CD14-positive monocyte (primary cell): ENCODE measurements around the gene CCR6. TPM values are rescaled to one million over a fixed set of nuclear protein-coding genes. Genes with fewer than 3 reads are reported as not detected.

Experiments used
- DNase-seq, 3 donors: peaks; one replicate each; pipeline ENCODE4 v3.0.0-alpha.2; 2011 to 2022
- H2AFZ ChIP-seq: 2 replicates; pipeline ENCODE4 v1.6.0; 2012; ENCODE audit warnings: mild to moderate bottlenecking, low read depth, low read length, inconsistent platforms; ENCODE audit not compliant: insufficient read depth, poor library complexity, severe bottlenecking
- H3K27ac ChIP-seq, 2 donors: 1 replicate in 1 of 2; 2 replicates in 1 of 2; pipeline ENCODE4 v1.5.1; 2012 to 2013; ENCODE audit warnings: low read length in 2 of 2, control low read depth in 1 of 2, inconsistent platforms in 1 of 2, low read depth in 1 of 2, mild to moderate bottlenecking in 1 of 2
- H3K27me3 ChIP-seq, 2 donors: one replicate each; pipeline versions ENCODE4 v1.6.0 to v1.6.1; 2011 to 2013; ENCODE audit warnings: low read length in 2 of 2; ENCODE audit not compliant: control insufficient read depth in 2 of 2, insufficient read depth in 2 of 2
- H3K36me3 ChIP-seq, 2 donors: replicated peaks in 1 of 2; 1 replicate in 1 of 2; 2 replicates in 1 of 2; pipeline versions ENCODE4 v1.5.1 to v1.6.1; 2012 to 2013; ENCODE audit warnings: low read length in 2 of 2, control low read depth in 1 of 2, inconsistent platforms in 1 of 2, mild to moderate bottlenecking in 1 of 2; ENCODE audit not compliant: insufficient read depth in 2 of 2, control insufficient read depth in 1 of 2
- H3K4me1 ChIP-seq, 2 donors: 1 replicate in 1 of 2; 2 replicates in 1 of 2; pipeline versions ENCODE4 v1.5.1 to v1.6.1; 2012 to 2013; ENCODE audit warnings: low read length in 2 of 2, control low read depth in 1 of 2, inconsistent platforms in 1 of 2, mild to moderate bottlenecking in 1 of 2, moderate library complexity in 1 of 2; ENCODE audit not compliant: insufficient read depth in 2 of 2, control insufficient read depth in 1 of 2
- H3K4me2 ChIP-seq: replicated peaks from 2 replicates; pipeline ENCODE3; 2012; ENCODE audit warnings: low read length, moderate library complexity, mild to moderate bottlenecking; ENCODE audit not compliant: poor library complexity, severe bottlenecking; ENCODE audit errors: extremely low read depth
- H3K4me3 ChIP-seq, 3 experiments: fragments of 200-600 bp in 1 of 3; sonication (generic) in 1 of 3; replicated peaks in 1 of 3; 1 replicate in 2 of 3; 2 replicates in 1 of 3; pipeline ENCODE4 v1.5.1; 2011 to 2013; ENCODE audit warnings: low read length in 3 of 3, mild to moderate bottlenecking in 3 of 3, control low read depth in 2 of 3, low read depth in 2 of 3, inconsistent platforms in 1 of 3, moderate library complexity in 1 of 3
- H3K79me2 ChIP-seq: 2 replicates; pipeline ENCODE4 v1.6.0; 2012; ENCODE audit warnings: mild to moderate bottlenecking, control low read depth, inconsistent platforms, low read length, moderate library complexity; ENCODE audit not compliant: insufficient read depth
- H3K9ac ChIP-seq: 2 replicates; pipeline ENCODE4 v1.6.0; 2017; ENCODE audit warnings: low read length, mild to moderate bottlenecking; ENCODE audit not compliant: insufficient read depth, poor library complexity, severe bottlenecking
- H3K9me3 ChIP-seq, 2 donors: replicated peaks in 1 of 2; 1 replicate in 1 of 2; 2 replicates in 1 of 2; pipeline versions ENCODE4 v1.5.1 to v1.6.1; 2012 to 2013; ENCODE audit warnings: low read length in 2 of 2, control low read depth in 1 of 2; ENCODE audit not compliant: control insufficient read depth in 1 of 2, insufficient read depth in 1 of 2
- H4K20me1 ChIP-seq: 2 replicates; pipeline ENCODE4 v1.6.0; 2012; ENCODE audit warnings: mild to moderate bottlenecking, low read length, control low read depth, moderate library complexity; ENCODE audit not compliant: insufficient read depth
- H3K27ac Mint-ChIP-seq, 7 donors: one replicate each; pipeline ENCODE4 v1.8.0; 2020; ENCODE audit warnings: mild to moderate bottlenecking in 7 of 7, mixed read lengths in 7 of 7, moderate library complexity in 6 of 7, inconsistent platforms in 2 of 7
- H3K27me3 Mint-ChIP-seq, 3 donors: one replicate each; pipeline ENCODE4 v1.8.0; 2021 to 2022; ENCODE audit warnings: low read depth in 3 of 3, mild to moderate bottlenecking in 3 of 3, mixed read lengths in 3 of 3, moderate library complexity in 3 of 3, inconsistent platforms in 1 of 3
- H3K36me3 Mint-ChIP-seq, 2 donors: one replicate each; pipeline ENCODE4 v1.8.0; 2020; ENCODE audit warnings: mixed read lengths in 2 of 2, inconsistent platforms in 1 of 2, mild to moderate bottlenecking in 1 of 2
- H3K4me1 Mint-ChIP-seq: one replicate; pipeline ENCODE4 v1.8.0; 2020; ENCODE audit warnings: mild to moderate bottlenecking, mixed read lengths
- H3K4me3 Mint-ChIP-seq, 2 donors: one replicate each; pipeline ENCODE4 v1.8.0; 2020; ENCODE audit warnings: mild to moderate bottlenecking in 2 of 2, mixed read lengths in 2 of 2, moderate library complexity in 1 of 2
- H3K9me3 Mint-ChIP-seq, 7 donors: one replicate each; pipeline ENCODE4 v1.8.0; 2020 to 2022; ENCODE audit warnings: mixed read lengths in 7 of 7, mild to moderate bottlenecking in 6 of 7, moderate library complexity in 6 of 7, inconsistent platforms in 2 of 7
- CTCF ChIP-seq: fragments of 200-600 bp; IDR thresholded peaks from one replicate; pipeline ENCODE4 v1.8.0; 2022; ENCODE audit warnings: antibody characterized with exemption, mild to moderate bottlenecking
- WGBS: methylation state at CpG from one replicate; pipeline ENCODE4 v1.1.5; 2013; ENCODE audit warnings: missing lambda C conversion rate; ENCODE audit not compliant: insufficient coverage; 5-methylcytosine and 5-hydroxymethylcytosine counted together
- intact Hi-C, 2 donors: fragments of 100-400 bp; cut with micrococcal nuclease; formaldehyde crosslinking; loops; one replicate each; pipeline versions ENCODE4 v1.15.0 to v1.15.1; 2023
- polyA plus RNA-seq, 3 donors: library from polyadenylated mRNA; depleted of rRNA in 1 of 3; unstranded in 2 of 3; stranded (reverse) in 1 of 3; fragments of 300-500 nt in 2 of 3; fragments of >200 nt in 1 of 3; fragmentation: Illumina TruSeq in 2 of 3; gene quantifications; 1 replicate in 2 of 3; 2 replicates in 1 of 3; pipeline ENCODE4 v1.2.3, GENCODE V29; 2012 to 2021

Gene CCR6
- polyA plus RNA-seq, 3 donors = 0.07 to 0.43 TPM; not detected in 1

DNA sequence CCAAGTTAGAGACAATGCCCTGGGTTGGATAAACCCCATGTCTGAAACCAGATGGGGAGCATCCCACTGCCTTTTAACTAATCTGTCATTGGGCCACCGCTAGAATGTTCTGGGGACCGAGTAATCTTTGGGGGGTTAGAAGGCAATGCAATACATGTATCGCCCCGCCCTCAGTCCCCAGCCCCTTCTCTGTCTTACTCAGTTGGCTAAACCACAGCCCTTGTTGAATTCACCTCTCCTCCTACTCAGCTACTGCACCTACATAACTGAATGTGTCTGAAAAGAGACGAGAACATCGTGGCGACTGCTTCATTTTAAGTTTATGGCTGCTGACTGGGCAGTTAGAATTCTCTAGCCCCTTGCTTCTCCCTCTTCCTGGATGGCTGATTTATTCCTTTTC is 15.1 kb upstream of the CCR6 start:
- Histone ChIP-seq H4K20me1 (no peaks in the 10 kb centered on the region), H3K27me3 (no peaks in the 10 kb centered on the region), H3K27ac (no peak overlapping the region), H3K9ac (no peak overlapping the region), H3K4me2 (no peak overlapping the region), H2AFZ (no peak overlapping the region), H3K4me3 (no peak overlapping the region), H3K4me1 (peaks cover 7 to 9% of the 10 kb centered on the region in 2 donors), H3K79me2 (no peaks in the 10 kb centered on the region), H3K36me3 (no peaks in the 10 kb centered on the region), H3K9me3 (no peaks in the 10 kb centered on the region)
- Mint-ChIP-seq H3K4me3 (no peak overlapping the region), H3K36me3 (no peaks in the 10 kb centered on the region), H3K27ac (peak overlapping the region in 1 of 7 donors; percentile 46), H3K27me3 (peaks cover 0 to 4% (median 3%) of the 10 kb centered on the region in 3 donors), H3K9me3 (peaks cover 0 to 3% (median 0%) of the 10 kb centered on the region in 7 donors), H3K4me1 (peaks cover 7% of the 10 kb centered on the region)
- no peak for TF ChIP-seq CTCF
- intact Hi-C loops = no loop called here
- WGBS = 74% methylated on average over 3 of the region's 7 CpGs
- DNase-seq = no peak

- H3K4me1 Mint-ChIP-seq = peaks cover 3% of the 10 kb centered on the region
These were observed 14.6 kb upstream of the CCR6 start for GRCh38 chr6:167108278-167108677.

More at GRCh38 chr6:167108278-167108677, 14.6 kb upstream of the CCR6 start:
- H3K4me3 Mint-ChIP-seq = no peak overlapping the region
- H3K9me3 Mint-ChIP-seq = peaks cover 0 to 3% (median 0%) of the 10 kb centered on the region in 7 donors
- WGBS = 93% methylated on average over 5 of the region's 5 CpGs
- H3K27ac Mint-ChIP-seq = no peak overlapping the region
- Histone ChIP-seq H3K27me3 (no peaks in the 10 kb centered on the region), H3K36me3 (no peaks in the 10 kb centered on the region), H3K9ac (no peak overlapping the region), H4K20me1 (no peaks in the 10 kb centered on the region), H3K79me2 (no peaks in the 10 kb centered on the region), H3K27ac (no peak overlapping the region), H3K9me3 (no peaks in the 10 kb centered on the region), H3K4me2 (no peak overlapping the region), H3K4me1 (peaks cover 3 to 4% of the 10 kb centered on the region in 2 donors), H2AFZ (no peak overlapping the region), H3K4me3 (no peak overlapping the region)
- no peak for DNase-seq
- peaks cover 0 to 3% (median under 1%) of the 10 kb centered on the region in 3 donors for H3K27me3 Mint-ChIP-seq
- no peak for TF ChIP-seq CTCF
- H3K36me3 Mint-ChIP-seq = no peaks in the 10 kb centered on the region
- intact Hi-C loops = no loop called here
